ENCODE data around the gene TNFRSF19. TPM values are rescaled to one million over a fixed set of nuclear protein-coding genes. Genes with fewer than 3 reads are reported as not detected.

The TNFRSF19 gene
- total RNA-seq, 1 experiment from 2014 or later: 0.54 TPM

DNA sequence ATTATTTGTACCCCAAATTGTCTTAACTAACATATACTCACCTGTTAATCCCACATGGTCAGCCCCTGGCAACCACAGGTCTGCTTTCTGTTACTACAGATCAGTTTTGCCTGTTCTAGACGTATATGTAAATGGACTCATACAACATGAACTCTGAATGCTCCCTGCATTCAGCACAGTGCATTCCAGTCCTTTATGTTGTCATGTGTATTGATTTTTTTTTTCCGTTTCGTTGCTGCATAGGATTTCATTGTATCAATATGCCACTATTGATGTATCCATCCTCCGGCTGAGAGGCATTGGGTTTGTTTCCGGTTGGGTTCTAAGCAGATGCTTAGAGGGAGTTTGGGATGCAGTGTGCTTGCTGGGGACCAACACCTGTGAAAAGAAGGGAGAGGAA, 36.1 kb upstream of the TNFRSF19 start:
- Histone ChIP-seq H3K4me3 (ENCODE audit: low read depth in 2 of 2, low read length in 2 of 2) (no peak overlapping the region), H3K4me1 (ENCODE audit: control insufficient read depth, insufficient read depth, low read length) (no peaks in the 10 kb centered on the region), H3K27ac (ENCODE audit: low read length) (no peak overlapping the region), H3K36me3 (ENCODE audit: control insufficient read depth, insufficient read depth, low read length) (no peaks in the 10 kb centered on the region), H3K27me3 (ENCODE audit: control insufficient read depth, insufficient read depth, low read length) (no peaks in the 10 kb centered on the region), H3K9me3 (ENCODE audit: control insufficient read depth, insufficient read depth, low read depth, low read length) (no peaks in the 10 kb centered on the region)
- no peak for ATAC-seq
- POLR2A ChIA-PET: no interaction called here
- intact Hi-C loops (cut with micrococcal nuclease; ENCODE audit: unreplicated experiment): no loop called here
- no TSS peak for BruUV-seq (replicated peaks)
- CTCF ChIA-PET: no interaction called here
- TF ChIP-seq, protein P1, sequence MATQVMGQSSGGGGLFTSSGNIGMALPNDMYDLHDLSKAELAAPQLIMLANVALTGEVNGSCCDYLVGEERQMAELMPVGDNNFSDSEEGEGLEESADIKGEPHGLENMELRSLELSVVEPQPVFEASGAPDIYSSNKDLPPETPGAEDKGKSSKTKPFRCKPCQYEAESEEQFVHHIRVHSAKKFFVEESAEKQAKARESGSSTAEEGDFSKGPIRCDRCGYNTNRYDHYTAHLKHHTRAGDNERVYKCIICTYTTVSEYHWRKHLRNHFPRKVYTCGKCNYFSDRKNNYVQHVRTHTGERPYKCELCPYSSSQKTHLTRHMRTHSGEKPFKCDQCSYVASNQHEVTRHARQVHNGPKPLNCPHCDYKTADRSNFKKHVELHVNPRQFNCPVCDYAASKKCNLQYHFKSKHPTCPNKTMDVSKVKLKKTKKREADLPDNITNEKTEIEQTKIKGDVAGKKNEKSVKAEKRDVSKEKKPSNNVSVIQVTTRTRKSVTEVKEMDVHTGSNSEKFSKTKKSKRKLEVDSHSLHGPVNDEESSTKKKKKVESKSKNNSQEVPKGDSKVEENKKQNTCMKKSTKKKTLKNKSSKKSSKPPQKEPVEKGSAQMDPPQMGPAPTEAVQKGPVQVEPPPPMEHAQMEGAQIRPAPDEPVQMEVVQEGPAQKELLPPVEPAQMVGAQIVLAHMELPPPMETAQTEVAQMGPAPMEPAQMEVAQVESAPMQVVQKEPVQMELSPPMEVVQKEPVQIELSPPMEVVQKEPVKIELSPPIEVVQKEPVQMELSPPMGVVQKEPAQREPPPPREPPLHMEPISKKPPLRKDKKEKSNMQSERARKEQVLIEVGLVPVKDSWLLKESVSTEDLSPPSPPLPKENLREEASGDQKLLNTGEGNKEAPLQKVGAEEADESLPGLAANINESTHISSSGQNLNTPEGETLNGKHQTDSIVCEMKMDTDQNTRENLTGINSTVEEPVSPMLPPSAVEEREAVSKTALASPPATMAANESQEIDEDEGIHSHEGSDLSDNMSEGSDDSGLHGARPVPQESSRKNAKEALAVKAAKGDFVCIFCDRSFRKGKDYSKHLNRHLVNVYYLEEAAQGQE (IDR thresholded peaks at IDR 0.05; ENCODE audit: insufficient read depth in 1 of 2, low read depth in 2 of 2, low read length in 1 of 2): no peak
- no peak for TF ChIP-seq TCF7L2 (IDR thresholded peaks at IDR 0.05; ENCODE audit: low read depth, low read length)
- no peak for TF ChIP-seq POLR2AphosphoS5 (IDR thresholded peaks at IDR 0.05; ENCODE audit: low read depth, low read length)
- TF ChIP-seq, protein P2, sequence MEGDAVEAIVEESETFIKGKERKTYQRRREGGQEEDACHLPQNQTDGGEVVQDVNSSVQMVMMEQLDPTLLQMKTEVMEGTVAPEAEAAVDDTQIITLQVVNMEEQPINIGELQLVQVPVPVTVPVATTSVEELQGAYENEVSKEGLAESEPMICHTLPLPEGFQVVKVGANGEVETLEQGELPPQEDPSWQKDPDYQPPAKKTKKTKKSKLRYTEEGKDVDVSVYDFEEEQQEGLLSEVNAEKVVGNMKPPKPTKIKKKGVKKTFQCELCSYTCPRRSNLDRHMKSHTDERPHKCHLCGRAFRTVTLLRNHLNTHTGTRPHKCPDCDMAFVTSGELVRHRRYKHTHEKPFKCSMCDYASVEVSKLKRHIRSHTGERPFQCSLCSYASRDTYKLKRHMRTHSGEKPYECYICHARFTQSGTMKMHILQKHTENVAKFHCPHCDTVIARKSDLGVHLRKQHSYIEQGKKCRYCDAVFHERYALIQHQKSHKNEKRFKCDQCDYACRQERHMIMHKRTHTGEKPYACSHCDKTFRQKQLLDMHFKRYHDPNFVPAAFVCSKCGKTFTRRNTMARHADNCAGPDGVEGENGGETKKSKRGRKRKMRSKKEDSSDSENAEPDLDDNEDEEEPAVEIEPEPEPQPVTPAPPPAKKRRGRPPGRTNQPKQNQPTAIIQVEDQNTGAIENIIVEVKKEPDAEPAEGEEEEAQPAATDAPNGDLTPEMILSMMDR (IDR thresholded peaks at IDR 0.05): no peak
- in situ Hi-C loops (cut with HindIII; ENCODE audit: low pct_unique_long_range_greater_than_20kb, low sequenced_read_pairs): no loop called here
- DNase-seq (ENCODE audit: low read depth, low spot score): no peak

DNA sequence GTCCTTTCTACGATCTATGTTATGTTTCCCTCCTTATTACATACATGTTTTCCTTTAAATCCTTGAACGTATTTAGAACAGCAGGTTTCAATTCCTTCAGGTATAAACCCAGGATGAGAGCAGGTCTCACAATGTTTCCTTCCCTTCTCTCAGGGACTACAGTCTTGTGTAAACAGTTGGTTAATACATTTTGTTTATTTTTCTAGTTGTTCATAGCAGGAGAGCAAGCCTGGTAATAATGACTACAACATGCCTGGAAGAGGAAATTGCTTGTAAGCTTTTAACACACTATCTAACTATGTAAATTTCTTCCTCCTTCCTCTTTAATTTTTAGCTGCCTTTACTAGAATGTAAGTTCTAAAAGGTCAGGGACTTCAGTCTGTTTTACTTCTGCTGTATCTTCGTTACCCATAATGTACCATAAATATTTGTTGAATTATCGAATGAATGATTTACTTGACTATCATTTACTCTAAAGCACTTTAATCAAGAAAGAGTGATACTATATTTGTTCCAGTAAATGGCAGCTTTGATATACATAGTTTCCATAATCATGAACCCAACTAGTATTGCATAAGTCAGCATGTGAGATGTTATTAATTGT, 28.9 kb upstream of the TNFRSF19 start:
- in situ Hi-C loops (cut with HindIII; ENCODE audit: low pct_unique_long_range_greater_than_20kb, low sequenced_read_pairs): no loop called here
- intact Hi-C loops (cut with micrococcal nuclease; ENCODE audit: unreplicated experiment): no loop called here
- Histone ChIP-seq H3K27me3 (ENCODE audit: control insufficient read depth, insufficient read depth, low read length) (no peaks in the 10 kb centered on the region; the same call in 1 of the 2 replicates), H3K27ac (ENCODE audit: low read length) (no peak overlapping the region), H3K4me3 (ENCODE audit: low read depth in 2 of 2, low read length in 2 of 2) (no peak overlapping the region), H3K4me1 (ENCODE audit: control insufficient read depth, insufficient read depth, low read length) (no peaks in the 10 kb centered on the region), H3K36me3 (ENCODE audit: control insufficient read depth, insufficient read depth, low read length) (no peaks in the 10 kb centered on the region; the same call in 1 of the 2 replicates), H3K9me3 (ENCODE audit: control insufficient read depth, insufficient read depth, low read depth, low read length) (no peaks in the 10 kb centered on the region)
- no peak for ATAC-seq
- ChIA-PET POLR2A (no interaction called here), CTCF (no interaction called here)
- no TSS peak for BruUV-seq (replicated peaks)
- DNase-seq (ENCODE audit: low read depth, low spot score): no peak
- TF ChIP-seq, protein P1 (IDR thresholded peaks at IDR 0.05; ENCODE audit: insufficient read depth in 1 of 2, low read depth in 2 of 2, low read length in 1 of 2): no peak
- TF ChIP-seq TCF7L2 (IDR thresholded peaks at IDR 0.05; ENCODE audit: low read depth, low read length) (no peak), SIN3A (IDR thresholded peaks at IDR 0.05; ENCODE audit: borderline replicate concordance, insufficient read depth, low read depth, low read length) (no peak), POLR2AphosphoS5 (IDR thresholded peaks at IDR 0.05; ENCODE audit: low read depth, low read length) (no peak)
- TF ChIP-seq, protein P2 (IDR thresholded peaks at IDR 0.05): no peak

Measured in Panc1 (cell line).